Measurements from ENCODE around the gene NRSN1. TPM values are rescaled to one million over a fixed set of nuclear protein-coding genes. Genes with fewer than 3 reads are reported as not detected.

NRSN1 gene
- total RNA-seq, 3 donors from 2014 or later = not detected

DNA sequence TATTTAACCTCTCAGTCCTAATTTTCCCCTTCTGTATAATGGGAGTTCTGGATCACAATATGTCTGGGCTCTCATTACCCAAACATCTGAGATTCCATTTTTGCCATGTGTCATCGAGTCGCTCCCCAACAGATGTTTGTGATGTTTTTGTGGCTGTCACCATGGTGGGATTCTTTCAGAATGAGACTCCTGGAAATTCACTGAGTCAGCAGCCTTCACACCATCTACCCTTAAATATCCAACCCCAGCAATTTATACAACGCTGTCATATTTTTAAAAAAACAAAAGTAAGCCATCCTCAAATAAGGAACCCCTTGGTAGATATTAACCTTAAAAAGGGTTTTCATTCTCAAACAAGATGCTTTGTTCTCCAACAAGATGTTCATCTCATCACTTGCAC lies 20.9 kb downstream of the NRSN1 start:
- intact Hi-C loops (cut with DNase I; ENCODE audit: low total_unique reads) = no loop called here
- Histone ChIP-seq H3K27me3 (no peaks in the 10 kb centered on the region), H3K9me3 (no peaks in the 10 kb centered on the region), H3K36me3 (no peaks in the 10 kb centered on the region), H3K4me3 (no peak overlapping the region), H3K27ac (no peak overlapping the region), H3K4me1 (no peaks in the 10 kb centered on the region)
- no peak for TF ChIP-seq POLR2A (IDR thresholded peaks at IDR 0.05)
- TF ChIP-seq POLR2AphosphoS5 (IDR thresholded peaks at IDR 0.05) = no peak
- TF ChIP-seq, protein P1, sequence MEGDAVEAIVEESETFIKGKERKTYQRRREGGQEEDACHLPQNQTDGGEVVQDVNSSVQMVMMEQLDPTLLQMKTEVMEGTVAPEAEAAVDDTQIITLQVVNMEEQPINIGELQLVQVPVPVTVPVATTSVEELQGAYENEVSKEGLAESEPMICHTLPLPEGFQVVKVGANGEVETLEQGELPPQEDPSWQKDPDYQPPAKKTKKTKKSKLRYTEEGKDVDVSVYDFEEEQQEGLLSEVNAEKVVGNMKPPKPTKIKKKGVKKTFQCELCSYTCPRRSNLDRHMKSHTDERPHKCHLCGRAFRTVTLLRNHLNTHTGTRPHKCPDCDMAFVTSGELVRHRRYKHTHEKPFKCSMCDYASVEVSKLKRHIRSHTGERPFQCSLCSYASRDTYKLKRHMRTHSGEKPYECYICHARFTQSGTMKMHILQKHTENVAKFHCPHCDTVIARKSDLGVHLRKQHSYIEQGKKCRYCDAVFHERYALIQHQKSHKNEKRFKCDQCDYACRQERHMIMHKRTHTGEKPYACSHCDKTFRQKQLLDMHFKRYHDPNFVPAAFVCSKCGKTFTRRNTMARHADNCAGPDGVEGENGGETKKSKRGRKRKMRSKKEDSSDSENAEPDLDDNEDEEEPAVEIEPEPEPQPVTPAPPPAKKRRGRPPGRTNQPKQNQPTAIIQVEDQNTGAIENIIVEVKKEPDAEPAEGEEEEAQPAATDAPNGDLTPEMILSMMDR (IDR thresholded peaks at IDR 0.05) = no peak
- DNase-seq (ENCODE audit: low spot score in 2 of 2) = no peak

DNA sequence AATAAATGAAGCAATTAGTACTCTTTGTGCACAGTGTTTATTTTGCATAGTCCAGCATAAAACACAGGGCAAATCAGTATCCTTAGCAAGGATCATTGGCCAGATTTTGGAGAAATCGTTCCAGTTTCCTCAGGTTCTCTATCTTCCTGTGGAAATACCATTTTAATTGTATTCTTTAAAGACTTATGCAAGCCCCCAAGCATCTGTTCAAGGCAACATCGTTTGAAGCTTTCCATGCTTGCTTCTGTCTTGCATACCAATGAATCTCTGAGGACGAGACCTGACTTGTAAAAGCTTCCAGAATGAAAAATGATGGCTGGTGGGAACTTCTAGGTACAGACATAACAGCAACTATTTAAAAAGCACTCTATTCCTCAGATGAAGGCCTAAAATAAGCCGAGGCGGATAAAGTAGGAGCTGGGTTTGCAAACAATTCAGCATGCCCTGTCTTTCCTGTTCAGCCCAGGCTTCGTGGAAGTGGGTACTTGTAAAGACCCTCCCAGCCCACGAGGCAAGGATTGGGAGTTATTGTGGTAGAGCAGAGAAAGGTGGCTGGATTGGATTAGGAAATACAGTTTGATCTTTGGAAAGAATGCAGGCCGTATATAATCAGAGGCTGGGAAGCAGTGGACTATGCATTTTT lies 21.6 kb downstream of the NRSN1 start:
- no peaks in the 10 kb centered on the region for H3K4me1 ChIP-seq
- no peak overlapping the region for H3K4me3 ChIP-seq
- TF ChIP-seq POLR2AphosphoS5 (IDR thresholded peaks at IDR 0.05) = no peak
- no peaks in the 10 kb centered on the region for H3K36me3 ChIP-seq
- no peaks in the 10 kb centered on the region for H3K27me3 ChIP-seq
- H3K9me3 ChIP-seq = no peaks in the 10 kb centered on the region
- intact Hi-C loops (cut with DNase I; ENCODE audit: low total_unique reads) = no loop called here
- no peak for DNase-seq (ENCODE audit: low spot score in 2 of 2)
- H3K27ac ChIP-seq = no peak overlapping the region

DNA sequence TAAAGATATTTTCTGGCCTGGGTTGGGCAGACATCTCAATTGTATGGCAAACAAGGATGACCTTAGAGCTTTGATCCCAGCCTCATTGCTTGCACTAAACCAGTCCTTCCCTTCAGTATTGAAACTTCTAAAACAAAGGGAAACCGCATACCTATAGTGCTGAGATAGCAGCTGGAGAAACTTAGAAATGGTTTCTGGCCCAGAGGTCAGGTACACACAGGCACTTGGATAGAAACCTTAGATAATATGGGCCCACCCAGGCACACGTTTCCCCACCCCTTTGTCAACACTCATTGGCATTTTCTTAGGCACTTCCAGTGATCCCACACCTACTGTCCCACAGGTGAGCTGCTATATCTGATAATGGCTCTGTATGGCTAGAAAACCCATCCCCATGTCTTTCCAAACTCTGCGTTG lies 22.1 kb downstream of the NRSN1 start:
- Histone ChIP-seq H3K27ac (no peak overlapping the region), H3K4me1 (no peaks in the 10 kb centered on the region), H3K9me3 (no peaks in the 10 kb centered on the region), H3K36me3 (no peaks in the 10 kb centered on the region), H3K27me3 (no peaks in the 10 kb centered on the region), H3K4me3 (no peak overlapping the region)
- intact Hi-C loops (cut with DNase I; ENCODE audit: low total_unique reads) = no loop called here
- no peak for DNase-seq (ENCODE audit: low spot score in 2 of 2)
- TF ChIP-seq POLR2A (IDR thresholded peaks at IDR 0.05) = no peak

DNA sequence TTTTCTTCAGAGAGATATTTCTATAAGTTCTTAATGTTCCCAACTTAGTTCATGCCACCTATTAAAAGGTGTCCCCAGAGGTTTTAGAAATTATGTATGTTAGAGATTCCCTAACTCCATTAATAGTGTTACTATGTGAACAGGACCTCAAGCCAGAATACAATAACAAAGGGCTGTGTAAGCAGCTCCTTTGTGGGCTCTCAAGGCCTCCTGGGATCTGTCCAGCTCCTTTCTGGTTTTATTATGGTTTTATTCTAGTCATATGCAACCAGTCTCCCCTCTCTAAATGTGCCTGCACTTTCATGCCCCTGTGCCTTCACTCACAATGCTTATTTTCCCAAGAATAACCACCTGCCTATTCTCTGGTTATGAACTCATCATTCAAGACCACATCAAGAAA lies 22.7 kb downstream of the NRSN1 start:
- intact Hi-C loops (cut with DNase I; ENCODE audit: low total_unique reads) = no loop called here
- Histone ChIP-seq H3K9me3 (no peaks in the 10 kb centered on the region), H3K27ac (no peak overlapping the region), H3K4me3 (no peak overlapping the region), H3K36me3 (no peaks in the 10 kb centered on the region), H3K27me3 (no peaks in the 10 kb centered on the region), H3K4me1 (no peaks in the 10 kb centered on the region)
- TF ChIP-seq, protein P1 (IDR thresholded peaks at IDR 0.05) = no peak
- TF ChIP-seq POLR2AphosphoS5 (IDR thresholded peaks at IDR 0.05) (no peak), POLR2A (IDR thresholded peaks at IDR 0.05) (no peak)
- DNase-seq (ENCODE audit: low spot score in 2 of 2) = no peak

DNA sequence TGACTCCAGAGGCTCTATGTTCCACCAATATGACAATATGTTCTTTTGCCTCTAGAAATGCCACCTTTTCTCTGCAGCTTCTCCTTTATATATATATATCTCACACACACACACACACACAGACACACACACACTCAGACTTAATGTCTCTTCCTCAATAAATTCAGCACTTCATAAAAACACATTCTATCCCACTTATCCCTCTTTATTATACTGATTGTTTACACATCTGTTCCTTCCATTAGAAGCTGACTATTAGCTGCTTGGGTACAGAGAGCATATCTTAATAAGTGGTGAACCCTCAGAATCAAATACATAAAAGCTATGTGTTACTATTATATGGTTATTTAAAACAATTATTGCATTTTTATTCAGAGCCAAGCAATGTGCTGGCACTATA lies 23.3 kb downstream of the NRSN1 start:
- Histone ChIP-seq H3K36me3 (no peaks in the 10 kb centered on the region), H3K27ac (no peak overlapping the region), H3K27me3 (no peaks in the 10 kb centered on the region), H3K4me1 (no peaks in the 10 kb centered on the region), H3K9me3 (no peaks in the 10 kb centered on the region), H3K4me3 (no peak overlapping the region)
- intact Hi-C loops (cut with DNase I; ENCODE audit: low total_unique reads) = no loop called here
- TF ChIP-seq, protein P1 (IDR thresholded peaks at IDR 0.05) = no peak
- TF ChIP-seq POLR2A (IDR thresholded peaks at IDR 0.05) (no peak), POLR2AphosphoS5 (IDR thresholded peaks at IDR 0.05) (no peak)
- no peak for DNase-seq (ENCODE audit: low spot score in 2 of 2)

DNA sequence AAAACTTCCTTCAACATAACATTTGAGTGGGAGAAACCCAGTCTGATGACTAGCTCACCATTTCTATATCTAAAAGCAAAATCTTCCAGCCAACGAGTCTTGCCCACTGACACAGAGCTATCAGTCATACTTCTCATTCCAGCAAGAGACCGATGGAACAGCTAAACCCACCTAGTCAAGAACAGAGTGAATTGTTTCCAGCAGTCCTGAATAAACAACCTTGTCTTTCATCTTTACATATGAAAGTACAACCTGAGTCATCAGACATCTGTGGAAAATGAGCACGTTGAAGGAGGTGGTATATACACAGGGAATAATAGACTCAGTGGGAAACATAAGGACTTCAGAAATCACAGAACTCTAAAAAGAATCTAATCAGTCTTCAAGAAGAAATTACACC lies 23.8 kb downstream of the NRSN1 start:
- no peak for DNase-seq (ENCODE audit: low spot score in 2 of 2)
- Histone ChIP-seq H3K27me3 (no peaks in the 10 kb centered on the region), H3K9me3 (no peaks in the 10 kb centered on the region), H3K4me1 (no peaks in the 10 kb centered on the region), H3K27ac (no peak overlapping the region), H3K4me3 (no peak overlapping the region), H3K36me3 (no peaks in the 10 kb centered on the region)
- TF ChIP-seq, protein P1 (IDR thresholded peaks at IDR 0.05) = no peak
- TF ChIP-seq POLR2AphosphoS5 (IDR thresholded peaks at IDR 0.05) = no peak
- no peak for TF ChIP-seq POLR2A (IDR thresholded peaks at IDR 0.05)
- intact Hi-C loops (cut with DNase I; ENCODE audit: low total_unique reads) = loop anchor here (5.0 kb wide), 1 partner anchor 563 kb away; no protein-coding TSS in a partner anchor
